Natural killer cell treated with Interleukin-12 subunit alpha and Interleukin-12 subunit beta and Interleukin-15 and Interleukin-18, amount 100 ng/mL, for 72 hours (primary cell): Measurements from ENCODE around the gene P2RX5. TPM values are rescaled to one million over a fixed set of nuclear protein-coding genes. Genes with fewer than 3 reads are reported as not detected.
A peak's percentile ranks its signal among the peaks of the same experiment; 100 is the strongest.

ENCODE experiments used
- ATAC-seq, 2 donors: fragments of 150-1000 bp; cut with Tn5 transposase in 1 of 2; sonication (Bioruptor Pico), chemical (Tn5 transposase) in 1 of 2; 2 replicates each; pipeline ENCODE4 v1.10.0; 2021
- DNase-seq: peaks from one replicate; pipeline ENCODE4 v3.0.0; 2022; ENCODE audit warnings: low spot score
- H3K27ac Mint-ChIP-seq, 2 donors: 1 replicate in 1 of 2; 2 replicates in 1 of 2; pipeline ENCODE4 v1.8.0; 2022; ENCODE audit warnings: mixed read lengths in 2 of 2, mild to moderate bottlenecking in 1 of 2, moderate library complexity in 1 of 2
- H3K27me3 Mint-ChIP-seq, 2 donors: 1 replicate in 1 of 2; 2 replicates in 1 of 2; pipeline ENCODE4 v1.8.0; 2022; ENCODE audit warnings: mixed read lengths in 2 of 2
- H3K36me3 Mint-ChIP-seq: one replicate; pipeline ENCODE4 v1.8.0; 2022; ENCODE audit warnings: mixed read lengths
- H3K4me1 Mint-ChIP-seq, 2 donors: 1 replicate in 1 of 2; 2 replicates in 1 of 2; pipeline ENCODE4 v1.8.0; 2022; ENCODE audit warnings: low read depth in 2 of 2, mixed read lengths in 2 of 2, mild to moderate bottlenecking in 1 of 2
- H3K4me3 Mint-ChIP-seq: one replicate; pipeline ENCODE4 v1.8.0; 2022; ENCODE audit warnings: mixed read lengths
- H3K9me3 Mint-ChIP-seq: 2 replicates; pipeline ENCODE4 v1.8.0; 2022; ENCODE audit warnings: mixed read lengths
- total RNA-seq, 2 donors: library from RNA; stranded (reverse); gene quantifications; one replicate each; pipeline ENCODE4 v1.2.3, GENCODE V29; 2022

P2RX5 gene
- total RNA-seq, 2 donors from 2014 or later, result 2,596 to 3,366 TPM

GRCh38 chr17:3699951-3700350 is 4.0 kb upstream of the P2RX5 start:
- H3K4me3 Mint-ChIP-seq, result peak overlapping the region; percentile 48
- peaks cover 3% of the 10 kb centered on the region for H3K9me3 Mint-ChIP-seq
- H3K27ac Mint-ChIP-seq, result peak overlapping the region; percentile 66 to 93
- DNase-seq (no peak), ATAC-seq (no peak)
- peaks cover 49 to 53% of the 10 kb centered on the region in 2 donors for H3K4me1 Mint-ChIP-seq
- no peaks in the 10 kb centered on the region for H3K27me3 Mint-ChIP-seq
- H3K36me3 Mint-ChIP-seq, result peaks cover 23% of the 10 kb centered on the region

DNA sequence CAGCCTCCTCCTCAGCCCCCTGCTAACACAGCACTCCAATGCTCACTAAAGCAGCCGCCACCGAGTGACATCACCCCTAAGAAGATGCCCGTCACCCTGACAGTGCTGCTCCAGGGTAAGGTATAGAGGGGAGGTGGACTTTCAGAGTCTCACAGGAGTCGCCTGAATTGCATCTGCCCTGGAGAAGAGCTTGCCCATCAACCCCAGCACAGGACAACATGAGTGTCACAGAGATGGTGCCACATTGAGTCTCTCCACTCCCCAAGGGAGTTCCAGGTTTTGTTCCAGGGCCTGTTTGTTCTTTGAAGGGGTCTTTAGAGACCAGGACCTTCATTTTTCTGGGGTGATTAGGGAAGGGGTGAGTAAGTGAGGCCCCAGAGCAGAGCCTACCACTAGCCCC is 2.2 kb upstream of the P2RX5 start:
- DNase-seq (peak; percentile 29), ATAC-seq (no peak)
- Mint-ChIP-seq H3K4me1 (peaks cover 43 to 48% of the 10 kb centered on the region in 2 donors), H3K27me3 (no peaks in the 10 kb centered on the region), H3K36me3 (peaks cover 36% of the 10 kb centered on the region), H3K27ac (peak overlapping the region; percentile 64 to 93), H3K9me3 (peaks cover 3% of the 10 kb centered on the region), H3K4me3 (peak overlapping the region; percentile 63)

GRCh38 chr17:3697103-3697476 is 1.1 kb upstream of the P2RX5 start:
- no peak for ATAC-seq
- peaks cover 34 to 46% of the 10 kb centered on the region in 2 donors for H3K4me1 Mint-ChIP-seq
- no peak for DNase-seq
- H3K9me3 Mint-ChIP-seq, result no peaks in the 10 kb centered on the region
- peak overlapping the region; percentile 63 for H3K4me3 Mint-ChIP-seq
- H3K36me3 Mint-ChIP-seq, result peaks cover 34% of the 10 kb centered on the region
- H3K27me3 Mint-ChIP-seq, result no peaks in the 10 kb centered on the region
- peak overlapping the region; percentile 64 to 93 for H3K27ac Mint-ChIP-seq

DNA sequence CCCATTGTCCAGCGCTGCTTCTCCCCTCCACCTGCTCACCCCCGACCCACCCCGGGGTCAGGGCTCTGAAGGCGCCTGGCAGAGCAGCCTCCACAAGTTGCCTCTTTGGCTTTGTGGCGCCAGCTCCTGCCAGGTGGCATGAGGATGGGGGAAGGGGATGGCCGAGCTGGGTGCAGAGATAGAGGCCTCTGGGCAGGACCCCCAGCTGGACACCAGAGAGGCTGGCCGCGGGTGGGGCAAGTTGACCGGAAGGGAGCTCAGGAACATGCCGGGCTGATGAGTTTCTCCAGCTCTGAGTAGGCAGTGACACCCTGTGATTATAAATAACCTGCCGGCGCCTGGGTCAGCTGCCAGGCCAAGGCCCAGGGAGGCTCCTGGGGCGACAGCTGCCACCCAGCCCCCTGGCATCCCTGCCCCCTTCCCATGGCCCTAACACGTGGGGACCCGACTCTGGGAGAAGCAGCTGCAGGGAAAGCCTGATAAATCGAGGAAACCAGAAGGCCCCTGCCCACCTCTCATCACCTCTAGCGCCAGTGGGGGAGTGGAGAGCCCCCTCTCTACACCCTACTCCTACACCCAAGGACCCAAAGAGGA is 729 bp downstream of the P2RX5 start:
- peaks cover 34 to 47% of the 10 kb centered on the region in 2 donors for H3K4me1 Mint-ChIP-seq
- H3K27ac Mint-ChIP-seq, result peak overlapping the region; percentile 90 to 93
- no peaks in the 10 kb centered on the region for H3K9me3 Mint-ChIP-seq
- peaks cover 31% of the 10 kb centered on the region for H3K36me3 Mint-ChIP-seq
- no peaks in the 10 kb centered on the region for H3K27me3 Mint-ChIP-seq
- H3K4me3 Mint-ChIP-seq, result peak overlapping the region; percentile 95
- peak; percentile 1 to 4 for ATAC-seq
- DNase-seq, result no peak

- no peaks in the 10 kb centered on the region for H3K9me3 Mint-ChIP-seq
- peak; percentile 82 to 85 for ATAC-seq
- peak; percentile 94 for DNase-seq
- no peaks in the 10 kb centered on the region for H3K27me3 Mint-ChIP-seq
- H3K4me1 Mint-ChIP-seq, result peaks cover 33 to 47% of the 10 kb centered on the region in 2 donors
- peak overlapping the region; percentile 95 for H3K4me3 Mint-ChIP-seq
- H3K36me3 Mint-ChIP-seq, result peaks cover 30% of the 10 kb centered on the region
- peak overlapping the region; percentile 90 to 92 for H3K27ac Mint-ChIP-seq
Observed at GRCh38 chr17:3693829-3694231, 2.1 kb downstream of the P2RX5 start.

- ATAC-seq, result no peak
- H3K4me3 Mint-ChIP-seq, result peak overlapping the region; percentile 95
Observed at GRCh38 chr17:3693141-3693540, 2.8 kb downstream of the P2RX5 start.

GRCh38 chr17:3692346-3692745 is 3.6 kb downstream of the P2RX5 start:
- Mint-ChIP-seq H3K9me3 (no peaks in the 10 kb centered on the region), H3K27ac (peak overlapping the region; percentile 90 to 92), H3K4me3 (peak overlapping the region; percentile 95), H3K27me3 (no peaks in the 10 kb centered on the region), H3K4me1 (peaks cover 26 to 40% of the 10 kb centered on the region in 2 donors), H3K36me3 (peaks cover 30% of the 10 kb centered on the region)
- ATAC-seq (no peak), DNase-seq (no peak)

More at GRCh38 chr17:3693141-3693540, 2.8 kb downstream of the P2RX5 start:
- no peaks in the 10 kb centered on the region for H3K9me3 Mint-ChIP-seq
- H3K27me3 Mint-ChIP-seq, result no peaks in the 10 kb centered on the region
- DNase-seq, result no peak
- H3K27ac Mint-ChIP-seq, result peak overlapping the region; percentile 90 to 92
- H3K4me1 Mint-ChIP-seq, result peaks cover 31 to 47% of the 10 kb centered on the region in 2 donors
- peaks cover 30% of the 10 kb centered on the region for H3K36me3 Mint-ChIP-seq

DNA sequence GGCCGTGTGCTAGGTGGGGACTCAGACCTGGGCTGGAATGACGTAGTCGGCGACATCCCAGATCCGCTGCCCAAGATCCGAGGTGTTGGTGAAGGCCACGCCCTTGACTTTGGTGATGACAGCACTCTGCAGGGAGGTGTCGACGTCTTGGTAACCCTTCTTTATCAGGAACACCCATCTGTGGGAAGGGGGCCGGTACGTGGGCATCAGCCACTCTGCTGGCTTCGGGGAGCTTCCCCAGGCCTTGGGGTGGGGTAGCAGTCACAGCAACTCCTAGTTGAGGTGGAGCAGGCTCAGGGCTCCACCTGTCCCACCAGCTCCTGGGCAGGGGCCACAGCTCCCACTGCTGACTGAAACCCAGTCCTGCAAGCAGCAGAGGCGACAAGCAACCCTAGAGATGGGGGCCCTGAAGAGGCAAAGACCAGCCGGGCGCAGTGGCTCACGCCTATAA is 4.3 kb downstream of the P2RX5 start:
- ATAC-seq (no peak), DNase-seq (no peak)
- no peaks in the 10 kb centered on the region for H3K9me3 Mint-ChIP-seq
- peaks cover 30% of the 10 kb centered on the region for H3K36me3 Mint-ChIP-seq
- peak overlapping the region; percentile 90 to 92 for H3K27ac Mint-ChIP-seq
- no peaks in the 10 kb centered on the region for H3K27me3 Mint-ChIP-seq
- H3K4me1 Mint-ChIP-seq, result peaks cover 23 to 40% of the 10 kb centered on the region in 2 donors
- peak overlapping the region; percentile 67 for H3K4me3 Mint-ChIP-seq

GRCh38 chr17:3690094-3690715 is 5.8 kb downstream of the P2RX5 start:
- ATAC-seq (no peak), DNase-seq (no peak)
- Mint-ChIP-seq H3K36me3 (peaks cover 30% of the 10 kb centered on the region), H3K4me1 (peaks cover 25 to 34% of the 10 kb centered on the region in 2 donors), H3K27ac (peak overlapping the region; percentile 90 to 92), H3K4me3 (peak overlapping the region; percentile 76), H3K27me3 (no peaks in the 10 kb centered on the region), H3K9me3 (no peaks in the 10 kb centered on the region)

DNA sequence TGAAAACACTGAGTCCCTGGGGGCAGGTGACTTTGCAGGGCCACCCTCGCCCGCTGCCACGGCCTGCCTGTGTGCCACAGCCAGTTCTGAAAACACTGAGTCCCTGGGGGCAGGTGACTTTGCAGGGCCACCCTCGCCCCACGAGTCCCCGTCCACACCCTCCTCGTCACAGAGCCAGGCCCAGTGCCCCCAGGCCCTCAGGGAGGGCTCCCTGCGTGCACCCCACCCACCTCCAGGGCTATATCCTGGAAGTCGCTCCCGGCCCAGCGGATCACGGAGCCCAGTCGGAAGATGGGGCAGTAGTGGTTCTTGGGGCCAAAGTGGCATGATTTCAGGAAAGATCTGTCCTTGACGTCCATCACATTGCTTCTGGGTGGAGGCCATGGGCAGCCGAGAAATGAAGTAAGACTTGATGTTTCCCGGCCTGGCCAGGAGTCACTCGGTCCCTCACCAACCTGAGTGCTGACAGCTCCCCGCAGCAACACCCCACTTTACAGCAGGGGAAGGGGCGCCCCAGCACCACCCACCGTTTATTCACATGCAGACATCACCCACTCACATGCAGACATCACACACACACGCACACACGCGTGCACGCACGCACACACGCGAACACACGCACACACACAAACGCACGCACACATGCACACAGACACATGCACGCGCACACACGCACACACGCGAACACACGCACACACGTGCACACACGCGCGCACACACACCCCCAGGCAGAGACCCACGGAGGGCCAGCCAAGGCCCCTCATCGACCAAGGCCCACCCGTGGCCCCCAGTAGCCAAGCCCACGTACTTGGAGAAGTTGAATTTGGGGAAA is 6.5 kb downstream of the P2RX5 start:
- Mint-ChIP-seq H3K27me3 (no peaks in the 10 kb centered on the region), H3K4me3 (peak overlapping the region; percentile 76), H3K27ac (peak overlapping the region; percentile 89 to 90), H3K36me3 (peaks cover 26% of the 10 kb centered on the region), H3K9me3 (no peaks in the 10 kb centered on the region), H3K4me1 (peaks cover 23 to 32% of the 10 kb centered on the region in 2 donors)
- ATAC-seq (no peak), DNase-seq (no peak)

DNA sequence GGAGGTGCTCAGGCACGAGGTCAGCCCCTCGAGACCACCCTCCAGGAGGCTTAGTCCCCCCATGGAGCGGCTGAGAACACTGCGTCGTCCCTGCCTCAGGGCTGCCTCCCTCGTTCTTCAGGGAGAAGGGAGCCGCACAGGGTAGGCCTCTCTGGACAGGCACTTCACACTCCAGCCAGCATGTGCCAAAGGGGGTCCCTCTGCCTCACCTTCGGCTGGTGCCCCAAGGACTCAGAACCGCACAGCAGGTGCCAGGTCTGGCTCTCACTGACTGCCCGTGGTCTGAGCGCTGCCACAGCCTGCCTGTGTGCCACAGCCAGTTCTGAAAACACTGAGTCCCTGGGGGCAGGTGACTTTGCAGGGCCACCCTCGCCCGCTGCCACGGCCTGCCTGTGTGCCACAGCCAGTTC is 7.1 kb downstream of the P2RX5 start:
- ATAC-seq (no peak), DNase-seq (no peak)
- Mint-ChIP-seq H3K9me3 (no peaks in the 10 kb centered on the region), H3K4me1 (peaks cover 23 to 26% of the 10 kb centered on the region in 2 donors), H3K4me3 (peak overlapping the region; percentile 25), H3K27ac (peak overlapping the region; percentile 60 to 83), H3K27me3 (no peaks in the 10 kb centered on the region), H3K36me3 (peaks cover 20% of the 10 kb centered on the region)

- Mint-ChIP-seq H3K27ac (peak overlapping the region; percentile 60 to 83), H3K36me3 (peaks cover 16% of the 10 kb centered on the region), H3K9me3 (no peaks in the 10 kb centered on the region)
Observed at GRCh38 chr17:3688027-3688553, 7.9 kb downstream of the P2RX5 start.

GRCh38 chr17:3685174-3685573 is 10.8 kb downstream of the P2RX5 start:
- no peak for ATAC-seq
- Mint-ChIP-seq H3K27ac (peak overlapping the region; percentile 12 to 25), H3K27me3 (no peaks in the 10 kb centered on the region)

More at GRCh38 chr17:3688027-3688553, 7.9 kb downstream of the P2RX5 start:
- H3K4me3 Mint-ChIP-seq, result peak overlapping the region; percentile 25
- no peaks in the 10 kb centered on the region for H3K27me3 Mint-ChIP-seq
- DNase-seq, result no peak
- ATAC-seq, result no peak
- H3K4me1 Mint-ChIP-seq, result peaks cover 25 to 26% of the 10 kb centered on the region in 2 donors

More at GRCh38 chr17:3685174-3685573, 10.8 kb downstream of the P2RX5 start:
- H3K9me3 Mint-ChIP-seq, result no peaks in the 10 kb centered on the region
- peaks cover 24 to 29% of the 10 kb centered on the region in 2 donors for H3K4me1 Mint-ChIP-seq
- DNase-seq, result no peak
- H3K36me3 Mint-ChIP-seq, result peaks cover 4% of the 10 kb centered on the region
- H3K4me3 Mint-ChIP-seq, result no peak overlapping the region
